Neuronal stem cell (in vitro differentiated cells): ENCODE data around the gene CFAP77.

Experiments
- DNase-seq: peaks from one replicate; pipeline ENCODE4 v3.0.0-alpha.2; 2013; ENCODE audit warnings: low spot score
- H2AFZ ChIP-seq: one replicate; pipeline ENCODE4 v1.6.1; 2013; ENCODE audit warnings: mild to moderate bottlenecking, low read length, inconsistent platforms
- H2AK5ac ChIP-seq: 2 replicates; pipeline ENCODE4 v1.6.1; 2013; ENCODE audit warnings: low read depth, mild to moderate bottlenecking, inconsistent platforms, low read length, moderate library complexity, mixed read lengths
- H2BK120ac ChIP-seq: 2 replicates; pipeline ENCODE4 v1.6.1; 2013; ENCODE audit warnings: low read depth, mild to moderate bottlenecking, inconsistent platforms, low read length, moderate library complexity, mixed read lengths
- H2BK12ac ChIP-seq: one replicate; pipeline ENCODE4 v1.6.1; 2013; ENCODE audit warnings: low read length, inconsistent platforms
- H2BK15ac ChIP-seq: 2 replicates; pipeline ENCODE4 v1.6.1; 2013; ENCODE audit warnings: mild to moderate bottlenecking, low read length, inconsistent platforms, mixed read lengths
- H2BK5ac ChIP-seq: one replicate; pipeline ENCODE4 v1.6.1; 2013; ENCODE audit warnings: inconsistent platforms, mild to moderate bottlenecking, low read length, moderate library complexity
- H3K14ac ChIP-seq: one replicate; pipeline ENCODE4 v1.6.1; 2013; ENCODE audit warnings: low read length, inconsistent platforms
- H3K18ac ChIP-seq: 2 replicates; pipeline ENCODE4 v1.6.1; 2013; ENCODE audit warnings: low read length, inconsistent platforms
- H3K23ac ChIP-seq: 2 replicates; pipeline ENCODE4 v1.6.1; 2013; ENCODE audit warnings: low read depth, mild to moderate bottlenecking, mixed read lengths, low read length, inconsistent platforms; ENCODE audit not compliant: poor library complexity
- H3K27ac ChIP-seq: replicated peaks from 3 replicates; pipeline ENCODE4 v1.5.1; 2013; ENCODE audit warnings: low read length, inconsistent platforms
- H3K27me3 ChIP-seq, 3 experiments: 2 replicates each; pipeline ENCODE4 v1.6.1; 2013; ENCODE audit warnings: low read length in 3 of 3, mild to moderate bottlenecking in 2 of 3, inconsistent platforms in 1 of 3, low read depth in 1 of 3, mixed read lengths in 1 of 3, moderate library complexity in 1 of 3; ENCODE audit not compliant: control insufficient read depth in 3 of 3, insufficient read depth in 3 of 3
- H3K36me3 ChIP-seq, 2 donors: replicated peaks in 1 of 2; 2 replicates each; pipeline ENCODE4 v1.6.1; 2013; ENCODE audit warnings: low read length in 2 of 2; ENCODE audit not compliant: control insufficient read depth in 2 of 2, insufficient read depth in 2 of 2
- H3K4ac ChIP-seq: 2 replicates; pipeline ENCODE4 v1.6.1; 2013; ENCODE audit warnings: inconsistent platforms, mild to moderate bottlenecking, low read length, moderate library complexity
- H3K4me1 ChIP-seq, 2 donors: 1 replicate in 1 of 2; 2 replicates in 1 of 2; pipeline ENCODE4 v1.6.1; 2013; ENCODE audit warnings: low read length in 2 of 2, low read depth in 1 of 2; ENCODE audit not compliant: control insufficient read depth in 2 of 2, insufficient read depth in 1 of 2
- H3K4me2 ChIP-seq: one replicate; pipeline ENCODE4 v1.6.1; 2013; ENCODE audit warnings: mild to moderate bottlenecking, low read length, inconsistent platforms; ENCODE audit not compliant: insufficient read depth, poor library complexity, severe bottlenecking
- H3K4me3 ChIP-seq, 2 donors: 2 replicates each; pipeline ENCODE4 v1.5.1; 2013; ENCODE audit warnings: low read length in 2 of 2, mild to moderate bottlenecking in 2 of 2, inconsistent platforms in 1 of 2, moderate library complexity in 1 of 2
- H3K79me1 ChIP-seq: one replicate; pipeline ENCODE4 v1.6.1; 2013; ENCODE audit warnings: low read depth, mild to moderate bottlenecking, inconsistent platforms, low read length, moderate library complexity
- H3K9ac ChIP-seq: one replicate; pipeline ENCODE4 v1.6.1; 2013; ENCODE audit warnings: mild to moderate bottlenecking, low read depth, low read length, inconsistent platforms; ENCODE audit not compliant: poor library complexity
- H3K9me3 ChIP-seq, 2 donors: replicated peaks in 1 of 2; 2 replicates each; pipeline versions ENCODE3 to v1.6.1; 2013; ENCODE audit warnings: low read length in 2 of 2, mild to moderate bottlenecking in 2 of 2, inconsistent platforms in 1 of 2, low read depth in 1 of 2, mixed read lengths in 1 of 2, moderate library complexity in 1 of 2; ENCODE audit not compliant: control insufficient read depth in 2 of 2, insufficient read depth in 1 of 2
- H4K8ac ChIP-seq: one replicate; pipeline ENCODE4 v1.6.1; 2013; ENCODE audit warnings: low read depth, mild to moderate bottlenecking, inconsistent platforms, low read length, moderate library complexity
- H4K91ac ChIP-seq: one replicate; pipeline ENCODE4 v1.6.1; 2013; ENCODE audit warnings: low read length, low read depth, mild to moderate bottlenecking, inconsistent platforms; ENCODE audit not compliant: poor library complexity
- WGBS, 2 donors: extraction: QIAGEN DNeasy Blood & Tissue Kit; methylation state at CpG; one replicate each; pipeline ENCODE4 v1.1.7; 2013; ENCODE audit warnings: missing lambda C conversion rate in 2 of 2, mixed read lengths in 1 of 2; ENCODE audit not compliant: insufficient read length in 2 of 2, insufficient replicate concordance in 1 of 2; ENCODE audit errors: extremely low coverage in 2 of 2; 5-methylcytosine and 5-hydroxymethylcytosine counted together

CFAP77 gene

DNA sequence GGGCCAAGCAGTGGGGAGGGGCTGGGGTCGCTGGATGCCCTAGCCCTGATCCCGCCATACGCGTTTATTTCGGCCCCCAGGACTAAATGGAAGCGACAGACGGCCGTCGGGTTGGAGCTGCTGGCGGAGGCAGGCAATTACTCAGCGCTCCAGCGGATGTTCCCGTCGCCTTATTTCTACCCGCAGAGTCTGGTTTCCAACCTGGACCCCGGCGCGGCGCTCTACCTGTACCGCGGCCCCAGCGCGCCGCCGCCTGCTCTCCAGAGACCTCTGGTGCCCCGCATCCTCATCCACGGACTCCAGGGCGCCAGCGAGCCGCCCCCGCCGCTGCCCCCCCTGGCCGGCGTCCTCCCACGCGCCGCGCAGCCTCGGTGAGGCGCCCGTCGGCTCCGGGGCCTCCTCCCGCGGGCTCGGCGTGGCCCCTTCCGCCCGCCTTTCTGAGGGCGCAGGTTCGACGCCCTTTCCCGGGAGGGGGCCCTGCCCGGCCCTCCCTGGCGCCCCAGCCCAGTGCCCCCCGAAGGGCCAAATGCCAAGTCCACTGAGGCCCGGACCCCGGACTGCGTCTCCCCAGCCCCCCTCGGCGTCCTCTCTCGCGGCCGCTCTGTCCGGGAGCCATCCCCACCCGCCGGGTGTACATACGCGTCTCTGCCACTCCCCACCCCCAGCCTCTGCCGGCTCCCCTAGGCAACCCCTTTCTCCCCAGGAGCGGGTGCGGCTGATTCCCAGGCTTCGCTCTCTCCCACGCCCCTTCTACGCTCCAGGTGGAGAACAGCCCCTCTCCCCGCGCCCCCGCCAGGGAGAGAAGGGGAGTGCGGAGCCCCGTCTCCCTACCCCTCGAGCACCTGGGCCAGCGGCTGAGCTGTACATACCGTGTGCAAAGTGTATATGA, 179.4 kb downstream of the CFAP77 start:
- no peaks in the 10 kb centered on the region for H3K79me1 ChIP-seq
- H4K91ac ChIP-seq, result no peak overlapping the region
- H3K14ac ChIP-seq, result no peak overlapping the region
- no CpG with 5 or more reads among the region's 83 CpGs for WGBS, 2 donors
- no peak overlapping the region for H3K9ac ChIP-seq
- H3K4ac ChIP-seq, result no peak overlapping the region
- no peak overlapping the region for H2BK5ac ChIP-seq
- H2BK12ac ChIP-seq, result no peak overlapping the region
- H3K27ac ChIP-seq, result no peak overlapping the region
- H3K36me3 ChIP-seq, result peaks cover under 1 to 8% of the 10 kb centered on the region in 2 donors
- H3K18ac ChIP-seq, result peak overlapping the region; percentile 55
- no peak overlapping the region for H2AK5ac ChIP-seq
- peaks cover 6 to 17% of the 10 kb centered on the region in 2 donors for H3K4me1 ChIP-seq
- no peak overlapping the region for H2BK120ac ChIP-seq
- H2BK15ac ChIP-seq, result no peak overlapping the region
- peak overlapping the region; percentile 70 for H3K23ac ChIP-seq
- H3K4me2 ChIP-seq, result no peak overlapping the region
- H2AFZ ChIP-seq, result no peak overlapping the region
- peaks cover 0 to 2% of the 10 kb centered on the region in 2 donors for H3K9me3 ChIP-seq
- DNase-seq, result no peak
- H4K8ac ChIP-seq, result no peak overlapping the region
- H3K27me3 ChIP-seq, result peaks cover 61 to 77% (median 75%) of the 10 kb centered on the region in 3 experiments
- no peak overlapping the region for H3K4me3 ChIP-seq

DNA sequence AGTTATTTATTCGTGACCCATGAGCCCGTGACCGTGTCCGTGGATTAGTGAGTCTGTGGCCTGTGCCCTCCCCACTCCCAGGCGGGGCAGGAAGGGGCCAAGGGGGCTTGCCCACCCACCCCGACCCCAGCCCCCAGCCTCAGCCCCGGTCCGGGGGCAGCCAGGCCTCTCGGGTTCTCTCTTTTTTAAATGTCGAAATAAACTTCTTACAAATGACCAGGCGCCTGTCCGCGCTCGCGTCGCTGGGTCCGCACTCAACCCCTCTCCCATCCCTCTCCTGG, 180.0 kb downstream of the CFAP77 start:
- H3K4me1 ChIP-seq, result peaks cover 6 to 17% of the 10 kb centered on the region in 2 donors
- no peak overlapping the region for H2AK5ac ChIP-seq
- no peak overlapping the region for H2BK120ac ChIP-seq
- no peaks in the 10 kb centered on the region for H3K79me1 ChIP-seq
- peaks cover 5 to 14% of the 10 kb centered on the region in 2 donors for H3K36me3 ChIP-seq
- H3K23ac ChIP-seq, result peak overlapping the region; percentile 70
- H2BK5ac ChIP-seq, result no peak overlapping the region
- H2BK15ac ChIP-seq, result no peak overlapping the region
- no peak overlapping the region for H3K4ac ChIP-seq
- no peak overlapping the region for H4K91ac ChIP-seq
- WGBS, 2 donors, result no CpG with 5 or more reads among the region's 17 CpGs
- no peak overlapping the region for H4K8ac ChIP-seq
- H2AFZ ChIP-seq, result no peak overlapping the region
- no peak overlapping the region for H3K4me2 ChIP-seq
- H3K9me3 ChIP-seq, result peaks cover 0 to 2% of the 10 kb centered on the region in 2 donors
- no peak overlapping the region for H3K9ac ChIP-seq
- H3K4me3 ChIP-seq, result no peak overlapping the region
- H3K18ac ChIP-seq, result peak overlapping the region; percentile 55
- peaks cover 55 to 71% (median 70%) of the 10 kb centered on the region in 3 experiments for H3K27me3 ChIP-seq
- no peak overlapping the region for H3K27ac ChIP-seq
- no peak for DNase-seq
- no peak overlapping the region for H3K14ac ChIP-seq
- no peak overlapping the region for H2BK12ac ChIP-seq

DNA sequence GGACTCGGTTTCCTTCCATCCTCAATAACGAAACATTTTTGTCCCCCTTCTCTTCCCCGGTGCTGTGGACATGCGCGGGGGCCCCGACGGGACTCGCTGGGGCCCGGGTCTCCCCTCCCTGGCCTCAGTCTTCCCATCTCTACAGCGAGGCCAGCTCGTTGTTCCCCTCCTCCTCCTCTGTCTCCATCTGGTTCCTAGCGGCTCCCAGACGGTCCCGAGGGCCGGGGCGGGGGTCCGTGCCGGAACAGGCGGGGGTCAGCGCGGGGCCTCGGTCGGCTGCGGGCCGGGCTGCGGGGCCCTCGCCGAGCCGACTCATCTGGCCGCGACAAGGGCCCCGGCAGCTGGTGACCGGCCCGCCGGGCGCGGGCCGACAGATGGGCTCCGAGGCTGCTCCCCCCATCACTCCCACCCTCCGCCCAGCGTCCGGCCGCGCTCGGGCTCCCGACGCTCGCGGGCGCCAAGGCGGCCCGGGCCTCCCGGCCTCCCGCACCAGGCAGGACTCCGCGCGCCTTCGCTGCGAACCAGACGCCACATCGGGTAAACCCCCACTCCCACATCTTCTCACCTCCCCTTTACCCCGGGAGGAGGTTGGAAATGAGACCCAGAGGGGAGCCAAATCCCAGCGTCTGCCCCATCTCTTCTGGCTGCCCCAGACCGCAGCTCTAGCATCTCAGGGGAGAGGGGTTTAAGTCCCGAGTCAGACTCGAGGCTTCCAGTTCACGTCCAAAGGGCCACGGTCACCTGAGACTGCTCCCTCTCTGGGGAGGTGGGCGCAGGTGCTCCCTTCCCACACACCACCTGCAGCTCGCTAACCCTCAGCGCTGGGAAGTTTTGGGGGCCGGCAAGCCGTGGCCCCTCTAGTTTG, 180.5 kb downstream of the CFAP77 start:
- Histone ChIP-seq H4K8ac (no peak overlapping the region), H3K27ac (no peak overlapping the region), H2AK5ac (no peak overlapping the region), H3K4ac (no peak overlapping the region), H2BK120ac (no peak overlapping the region), H2BK5ac (no peak overlapping the region), H3K23ac (peak overlapping the region; percentile 49), H3K4me3 (no peak overlapping the region), H3K36me3 (peaks cover 5 to 20% of the 10 kb centered on the region in 2 donors), H2AFZ (no peak overlapping the region), H2BK12ac (peak overlapping the region; percentile 6), H2BK15ac (peak overlapping the region; percentile 26), H4K91ac (no peak overlapping the region), H3K9me3 (peaks cover 0 to 2% of the 10 kb centered on the region in 2 donors), H3K9ac (no peak overlapping the region), H3K4me1 (peaks cover 6 to 17% of the 10 kb centered on the region in 2 donors), H3K27me3 (peaks cover 52 to 65% (median 64%) of the 10 kb centered on the region in 3 experiments), H3K14ac (peak overlapping the region; percentile 28), H3K79me1 (no peaks in the 10 kb centered on the region), H3K18ac (peak overlapping the region; percentile 74), H3K4me2 (peak overlapping the region; percentile 29)
- DNase-seq, result no peak
- no CpG with 5 or more reads among the region's 73 CpGs for WGBS, 2 donors

DNA sequence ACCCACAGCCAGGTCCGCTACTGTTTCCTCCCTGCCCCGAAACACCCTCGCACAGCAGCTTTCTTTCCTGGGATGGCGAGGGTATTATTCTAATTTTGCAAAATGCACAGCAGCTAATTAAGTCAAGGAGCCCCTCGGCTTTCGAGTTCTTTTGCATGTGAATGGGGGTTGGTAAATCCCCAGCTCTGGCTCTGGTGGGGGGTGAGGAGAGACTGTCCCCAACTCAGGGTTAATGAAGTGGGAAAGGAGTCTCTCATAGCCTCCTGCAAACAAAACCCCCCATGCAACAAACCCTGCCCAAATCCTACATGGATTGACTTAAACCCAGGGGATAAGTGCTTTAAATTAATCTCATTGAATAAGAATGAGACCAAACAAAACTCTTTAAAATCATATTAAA, 181.2 kb downstream of the CFAP77 start:
- Histone ChIP-seq H4K8ac (no peak overlapping the region), H3K23ac (peak overlapping the region; percentile 49), H3K27ac (no peak overlapping the region), H3K4me3 (no peak overlapping the region), H3K14ac (no peak overlapping the region), H3K9ac (no peak overlapping the region), H2BK120ac (no peak overlapping the region), H3K18ac (peak overlapping the region; percentile 74), H3K9me3 (peaks cover 0 to 2% of the 10 kb centered on the region in 2 donors), H2AK5ac (no peak overlapping the region), H2BK12ac (no peak overlapping the region), H2BK5ac (no peak overlapping the region), H2BK15ac (peak overlapping the region; percentile 26), H4K91ac (no peak overlapping the region), H2AFZ (no peak overlapping the region), H3K79me1 (no peaks in the 10 kb centered on the region), H3K36me3 (peaks cover 5 to 26% of the 10 kb centered on the region in 2 donors), H3K4me2 (no peak overlapping the region), H3K4me1 (peaks cover 6 to 17% of the 10 kb centered on the region in 2 donors), H3K4ac (no peak overlapping the region), H3K27me3 (peaks cover 47 to 59% (median 57%) of the 10 kb centered on the region in 3 experiments)
- WGBS, 2 donors, result no CpG with 5 or more reads among the region's 6 CpGs
- no peak for DNase-seq
